ENCODE data around the gene PPP1R14C. TPM values are rescaled to one million over a fixed set of nuclear protein-coding genes. Genes with fewer than 3 reads are reported as not detected.

Gene PPP1R14C
- total and polyA plus RNA-seq, 2 experiments from 2014 or later = 2.1 to 5.2 TPM

DNA sequence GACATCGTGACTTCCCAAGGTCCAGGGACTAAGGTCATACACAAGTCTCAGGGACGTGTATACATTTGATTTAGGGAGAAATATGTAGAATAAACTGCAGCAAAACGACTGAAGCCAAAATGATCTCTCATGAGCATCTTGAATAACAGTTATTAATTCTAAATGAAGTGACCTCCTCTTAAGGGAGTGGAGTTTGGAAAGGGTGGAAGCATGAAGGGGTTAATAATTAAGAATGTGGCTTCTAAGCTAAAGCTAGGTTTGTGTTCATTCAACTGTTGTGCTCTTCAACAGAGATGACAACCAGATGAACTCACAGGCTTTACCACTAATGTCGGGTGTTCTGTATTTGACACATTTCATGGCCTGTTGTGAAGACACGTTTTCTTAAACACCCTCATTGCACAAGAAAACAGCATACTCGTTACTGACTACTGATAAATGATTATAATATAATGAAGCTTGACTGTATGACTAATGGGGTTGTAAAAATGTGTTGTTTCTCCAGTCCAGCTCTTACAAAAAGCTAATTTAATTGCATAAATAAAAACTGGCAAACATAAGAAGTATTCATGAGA lies 1.5 kb downstream of the PPP1R14C start:
- TF ChIP-seq, protein P1, sequence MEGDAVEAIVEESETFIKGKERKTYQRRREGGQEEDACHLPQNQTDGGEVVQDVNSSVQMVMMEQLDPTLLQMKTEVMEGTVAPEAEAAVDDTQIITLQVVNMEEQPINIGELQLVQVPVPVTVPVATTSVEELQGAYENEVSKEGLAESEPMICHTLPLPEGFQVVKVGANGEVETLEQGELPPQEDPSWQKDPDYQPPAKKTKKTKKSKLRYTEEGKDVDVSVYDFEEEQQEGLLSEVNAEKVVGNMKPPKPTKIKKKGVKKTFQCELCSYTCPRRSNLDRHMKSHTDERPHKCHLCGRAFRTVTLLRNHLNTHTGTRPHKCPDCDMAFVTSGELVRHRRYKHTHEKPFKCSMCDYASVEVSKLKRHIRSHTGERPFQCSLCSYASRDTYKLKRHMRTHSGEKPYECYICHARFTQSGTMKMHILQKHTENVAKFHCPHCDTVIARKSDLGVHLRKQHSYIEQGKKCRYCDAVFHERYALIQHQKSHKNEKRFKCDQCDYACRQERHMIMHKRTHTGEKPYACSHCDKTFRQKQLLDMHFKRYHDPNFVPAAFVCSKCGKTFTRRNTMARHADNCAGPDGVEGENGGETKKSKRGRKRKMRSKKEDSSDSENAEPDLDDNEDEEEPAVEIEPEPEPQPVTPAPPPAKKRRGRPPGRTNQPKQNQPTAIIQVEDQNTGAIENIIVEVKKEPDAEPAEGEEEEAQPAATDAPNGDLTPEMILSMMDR (IDR thresholded peaks at IDR 0.05; ENCODE audit: poor library complexity) = no peak
- TF ChIP-seq EZH2phosphoT487 (IDR thresholded peaks at IDR 0.05; ENCODE audit: low read depth, severe bottlenecking, unreplicated experiment) (no peak), EZH2 (IDR thresholded peaks at IDR 0.05; ENCODE audit: borderline replicate concordance) (no peak)
- no peaks in the 10 kb centered on the region for H3K9me3 ChIP-seq (ENCODE audit: low read depth)
- no peaks in the 10 kb centered on the region for H4K20me1 ChIP-seq (ENCODE audit: insufficient read depth, poor library complexity, severe bottlenecking)
- H3K9me2 ChIP-seq (replicated peaks; ENCODE audit: insufficient read depth) = no peaks in the 10 kb centered on the region
- 25% methylated on average over 6 of the region's 6 CpGs for WGBS (ENCODE audit: low lambda C conversion rate, missing lambda C conversion rate)
- H2AFZ ChIP-seq = no peak overlapping the region
- H3K4me1 ChIP-seq (ENCODE audit: insufficient read depth) = peaks cover 14% of the 10 kb centered on the region
- H3K79me2 ChIP-seq = no peaks in the 10 kb centered on the region
- peaks cover 78% of the 10 kb centered on the region for H3K27me3 ChIP-seq
- peak overlapping the region; percentile 94 for H3K4me2 ChIP-seq
- H3K27ac ChIP-seq = no peak overlapping the region
- no peak for DNase-seq (ENCODE audit: low spot score)
- H3K36me3 ChIP-seq (replicated peaks; ENCODE audit: insufficient read depth, low read depth) = no peaks in the 10 kb centered on the region
- H3K4me3 ChIP-seq = no peak overlapping the region

DNA sequence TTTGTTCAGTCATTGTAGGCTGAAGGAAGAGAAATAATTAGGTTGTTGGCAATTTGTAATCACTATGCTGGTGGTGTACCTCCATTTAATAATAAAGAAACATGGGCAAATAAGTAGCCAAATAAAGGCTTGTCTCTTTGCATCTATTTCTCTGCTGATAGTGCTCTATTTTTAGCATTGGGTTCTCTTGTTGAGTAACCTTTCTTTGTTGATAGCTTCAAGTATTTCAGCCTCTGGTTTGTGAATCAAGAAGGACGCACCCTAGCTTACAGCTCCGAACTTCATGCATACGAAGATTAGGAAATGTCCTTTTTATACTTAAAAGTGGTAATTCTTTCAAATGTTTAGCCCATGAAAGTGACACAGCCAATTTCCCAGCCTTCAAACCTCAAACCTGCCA lies 2.6 kb downstream of the PPP1R14C start:
- no peak for DNase-seq (ENCODE audit: low spot score)
- Histone ChIP-seq H3K4me1 (ENCODE audit: insufficient read depth) (peaks cover 14% of the 10 kb centered on the region), H4K20me1 (ENCODE audit: insufficient read depth, poor library complexity, severe bottlenecking) (no peaks in the 10 kb centered on the region), H3K4me2 (no peak overlapping the region), H3K4me3 (no peak overlapping the region), H3K27ac (no peak overlapping the region), H3K79me2 (no peaks in the 10 kb centered on the region), H3K9me3 (ENCODE audit: low read depth) (no peaks in the 10 kb centered on the region), H3K9me2 (replicated peaks; ENCODE audit: insufficient read depth) (no peaks in the 10 kb centered on the region), H3K27me3 (peaks cover 74% of the 10 kb centered on the region), H2AFZ (no peak overlapping the region), H3K36me3 (replicated peaks; ENCODE audit: insufficient read depth, low read depth) (no peaks in the 10 kb centered on the region)
- TF ChIP-seq EZH2 (IDR thresholded peaks at IDR 0.05; ENCODE audit: borderline replicate concordance) (no peak), EZH2phosphoT487 (IDR thresholded peaks at IDR 0.05; ENCODE audit: low read depth, severe bottlenecking, unreplicated experiment) (no peak)
- TF ChIP-seq, protein P1 (IDR thresholded peaks at IDR 0.05; ENCODE audit: poor library complexity) = no peak
- 93% methylated on average over 3 of the region's 3 CpGs for WGBS (ENCODE audit: low lambda C conversion rate, missing lambda C conversion rate)

DNA sequence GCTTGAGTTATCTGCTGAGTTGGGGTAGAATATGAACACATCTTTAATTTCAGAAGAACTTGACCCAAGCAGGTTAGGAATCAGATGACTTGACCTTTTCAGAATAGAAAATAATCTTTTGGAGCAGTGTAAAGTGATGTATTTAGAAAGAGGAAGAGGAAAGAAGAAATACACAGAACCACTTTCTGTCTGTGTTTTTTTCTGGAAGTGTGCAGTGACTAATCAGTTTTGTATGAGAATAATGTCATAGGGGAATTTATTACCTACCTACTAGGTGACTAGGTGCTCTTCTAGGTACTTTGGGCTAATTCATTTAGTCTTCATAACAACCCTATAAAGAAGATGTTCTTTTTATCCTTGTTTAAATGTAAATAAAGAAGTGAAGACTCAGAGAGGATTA lies 3.0 kb downstream of the PPP1R14C start:
- H3K79me2 ChIP-seq = no peaks in the 10 kb centered on the region
- peaks cover 73% of the 10 kb centered on the region for H3K27me3 ChIP-seq
- TF ChIP-seq EZH2 (IDR thresholded peaks at IDR 0.05; ENCODE audit: borderline replicate concordance) = no peak
- H3K4me1 ChIP-seq (ENCODE audit: insufficient read depth) = peaks cover 14% of the 10 kb centered on the region
- no peak overlapping the region for H3K4me2 ChIP-seq
- DNase-seq (ENCODE audit: low spot score) = no peak
- H3K9me2 ChIP-seq (replicated peaks; ENCODE audit: insufficient read depth) = no peaks in the 10 kb centered on the region
- H4K20me1 ChIP-seq (ENCODE audit: insufficient read depth, poor library complexity, severe bottlenecking) = no peaks in the 10 kb centered on the region
- no peak overlapping the region for H3K27ac ChIP-seq
- H2AFZ ChIP-seq = no peak overlapping the region
- no peaks in the 10 kb centered on the region for H3K9me3 ChIP-seq (ENCODE audit: low read depth)
- no peak overlapping the region for H3K4me3 ChIP-seq
- no peaks in the 10 kb centered on the region for H3K36me3 ChIP-seq (replicated peaks; ENCODE audit: insufficient read depth, low read depth)

DNA sequence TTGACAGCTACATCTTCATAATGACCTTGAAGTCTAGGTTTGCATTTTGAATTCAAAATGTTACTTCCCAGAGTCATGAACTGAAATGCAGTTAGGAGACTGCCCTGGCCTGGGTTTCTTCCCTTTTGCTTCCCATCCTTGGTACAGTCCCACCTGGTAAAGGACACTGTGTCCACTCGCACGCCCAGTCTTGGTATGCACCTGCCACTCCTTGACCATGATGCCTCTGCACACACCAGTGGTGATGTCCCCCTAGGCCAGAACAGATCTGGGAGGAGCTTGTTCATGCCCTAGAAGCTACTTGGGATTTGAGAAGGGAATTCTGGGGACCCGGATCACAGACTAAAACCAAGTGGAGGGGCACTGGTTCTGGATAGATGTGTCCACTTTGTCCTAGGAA lies 3.6 kb downstream of the PPP1R14C start:
- no peaks in the 10 kb centered on the region for H3K9me3 ChIP-seq (ENCODE audit: low read depth)
- no peak for DNase-seq (ENCODE audit: low spot score)
- H3K27me3 ChIP-seq = peaks cover 73% of the 10 kb centered on the region
- H3K4me2 ChIP-seq = no peak overlapping the region
- H2AFZ ChIP-seq = no peak overlapping the region
- no peak overlapping the region for H3K27ac ChIP-seq
- no peaks in the 10 kb centered on the region for H3K9me2 ChIP-seq (replicated peaks; ENCODE audit: insufficient read depth)
- H3K79me2 ChIP-seq = no peaks in the 10 kb centered on the region
- no peaks in the 10 kb centered on the region for H3K36me3 ChIP-seq (replicated peaks; ENCODE audit: insufficient read depth, low read depth)
- no peak overlapping the region for H3K4me3 ChIP-seq
- peaks cover 14% of the 10 kb centered on the region for H3K4me1 ChIP-seq (ENCODE audit: insufficient read depth)
- H4K20me1 ChIP-seq (ENCODE audit: insufficient read depth, poor library complexity, severe bottlenecking) = no peaks in the 10 kb centered on the region
- WGBS (ENCODE audit: low lambda C conversion rate, missing lambda C conversion rate) = 100% methylated on average over 3 of the region's 3 CpGs
- TF ChIP-seq EZH2phosphoT487 (IDR thresholded peaks at IDR 0.05; ENCODE audit: low read depth, severe bottlenecking, unreplicated experiment) (no peak), EZH2 (IDR thresholded peaks at IDR 0.05; ENCODE audit: borderline replicate concordance) (no peak)
- TF ChIP-seq, protein P1 (IDR thresholded peaks at IDR 0.05; ENCODE audit: poor library complexity) = no peak
